ENCODE measurements around the gene PIEZO2.

Gene PIEZO2

GRCh38 chr18:11024928-11025669, 124.3 kb downstream of the PIEZO2 start:
- DNase-seq, result no peak

- DNase-seq, result no peak
Observed at GRCh38 chr18:11021477-11021876, 127.9 kb downstream of the PIEZO2 start.

GRCh38 chr18:11020877-11021414, 128.4 kb downstream of the PIEZO2 start:
- DNase-seq, result no peak

- DNase-seq, result no peak
Observed at GRCh38 chr18:11020161-11020853, 129.1 kb downstream of the PIEZO2 start.

GRCh38 chr18:11019295-11020105, 129.9 kb downstream of the PIEZO2 start:
- no peak for DNase-seq

GRCh38 chr18:11009869-11010268, 139.5 kb downstream of the PIEZO2 start:
- no peak for DNase-seq

- DNase-seq, result no peak
Observed at GRCh38 chr18:11009147-11009546, 140.2 kb downstream of the PIEZO2 start.

- DNase-seq, result no peak
Observed at GRCh38 chr18:11008505-11008904, 140.9 kb downstream of the PIEZO2 start.

- no peak for DNase-seq
Observed at GRCh38 chr18:11005528-11005927, 143.8 kb downstream of the PIEZO2 start.

GRCh38 chr18:11004951-11005350, 144.4 kb downstream of the PIEZO2 start:
- no peak for DNase-seq

GRCh38 chr18:11004294-11004693, 145.1 kb downstream of the PIEZO2 start:
- no peak for DNase-seq

- no peak for DNase-seq
Observed at GRCh38 chr18:11002796-11003195, 146.6 kb downstream of the PIEZO2 start.

GRCh38 chr18:11002277-11002676, 147.1 kb downstream of the PIEZO2 start:
- DNase-seq, result no peak

GRCh38 chr18:11000071-11000470, 149.3 kb downstream of the PIEZO2 start:
- DNase-seq, result no peak

- DNase-seq, result no peak
Observed at GRCh38 chr18:10997885-10998284, 151.5 kb downstream of the PIEZO2 start.

GRCh38 chr18:10995550-10995949, 153.8 kb downstream of the PIEZO2 start:
- no peak for DNase-seq

GRCh38 chr18:10989486-10989885, 159.9 kb downstream of the PIEZO2 start:
- no peak for DNase-seq

- DNase-seq, result no peak
Observed at GRCh38 chr18:10985689-10986088, 163.7 kb downstream of the PIEZO2 start.

GRCh38 chr18:10979411-10979810, 170.0 kb downstream of the PIEZO2 start:
- no peak for DNase-seq

GRCh38 chr18:10977042-10977441, 172.3 kb downstream of the PIEZO2 start:
- DNase-seq, result no peak

GRCh38 chr18:10973567-10974203, 175.7 kb downstream of the PIEZO2 start:
- DNase-seq, result no peak

GRCh38 chr18:10971717-10972116, 177.7 kb downstream of the PIEZO2 start:
- DNase-seq, result no peak

- DNase-seq, result no peak
Observed at GRCh38 chr18:10965119-10965518, 184.2 kb downstream of the PIEZO2 start.
